Measurements from ENCODE around the gene TRMT2B.
"Not testable (repeated sequence)": the region's sequence is repeated elsewhere in the genome, so short reads cannot be mapped to it uniquely, and the experiment has no call there.

Gene TRMT2B

DNA sequence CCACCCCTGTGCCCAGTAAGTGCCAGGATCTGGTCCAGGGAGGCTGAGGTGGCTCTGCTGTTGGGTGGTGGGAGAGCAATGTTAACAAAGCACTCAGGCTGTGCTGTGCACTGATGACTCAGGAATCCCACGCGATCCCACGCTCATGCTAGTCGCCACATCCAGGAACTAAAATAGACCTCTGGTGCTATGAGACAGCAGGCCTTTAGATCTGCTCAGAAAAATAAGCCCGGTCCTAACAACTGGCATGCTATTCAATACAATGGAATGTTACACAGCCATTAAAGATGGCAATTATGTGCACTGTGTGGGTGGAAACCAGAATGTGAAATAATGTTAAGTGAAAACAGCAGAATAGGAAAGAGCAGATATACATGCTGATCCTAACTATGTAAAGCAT is 56.4 kb downstream of the TRMT2B start:
- peak; percentile 50 for DNase-seq

- peak; percentile 3 for DNase-seq
These were observed 57.3 kb downstream of the TRMT2B start for GRCh38 chrX:100994352-100995281.

DNA sequence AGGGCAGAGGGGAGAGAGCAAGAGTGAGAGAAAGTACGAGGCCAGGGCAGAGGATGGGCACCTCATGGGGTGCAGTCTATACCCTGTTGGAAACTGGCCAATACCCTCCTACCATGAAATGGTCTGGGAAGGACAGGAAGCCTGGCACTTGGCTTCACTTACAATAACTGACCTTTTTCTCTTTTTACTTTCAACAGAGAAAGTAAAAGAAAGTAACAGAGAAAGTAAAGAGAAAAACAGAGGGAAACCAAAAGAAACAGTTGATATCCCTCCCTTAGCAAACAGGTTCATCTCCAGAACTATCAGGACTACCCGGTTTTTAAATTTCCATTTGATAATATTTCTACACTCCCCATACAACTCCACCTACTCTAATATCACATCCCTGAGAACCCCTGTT is 61.8 kb downstream of the TRMT2B start:
- DNase-seq = no peak

GRCh38 chrX:100984818-100985217 is 67.1 kb downstream of the TRMT2B start:
- DNase-seq = no peak

GRCh38 chrX:100981498-100981845 is 70.4 kb downstream of the TRMT2B start:
- not testable (repeated sequence) for DNase-seq

- no peak for DNase-seq
These were observed 71.1 kb downstream of the TRMT2B start for GRCh38 chrX:100980608-100981497.

- no peak for DNase-seq
These were observed 71.9 kb downstream of the TRMT2B start for GRCh38 chrX:100979881-100980607.

- DNase-seq = no peak
These were observed 75.7 kb downstream of the TRMT2B start for GRCh38 chrX:100976211-100976610.

DNA sequence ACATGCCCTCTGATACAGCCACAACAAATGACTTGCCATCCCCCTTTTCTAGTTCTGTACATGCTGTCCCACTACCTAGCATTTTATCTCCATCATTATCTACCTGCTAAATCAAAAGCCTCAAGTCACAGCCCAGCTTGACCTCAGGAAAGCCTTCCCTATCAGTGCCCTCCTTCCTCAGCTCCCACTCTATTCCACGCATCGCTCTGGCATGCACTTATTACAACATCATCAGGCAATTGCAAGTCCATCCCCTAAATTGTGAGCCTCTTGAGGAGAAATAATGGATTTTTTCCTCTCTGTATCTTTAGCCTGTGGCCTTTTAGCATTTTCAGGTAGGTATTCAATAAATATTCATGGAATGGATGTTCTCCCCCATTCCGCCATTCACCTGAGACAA is 76.7 kb downstream of the TRMT2B start:
- DNase-seq = no peak

DNA sequence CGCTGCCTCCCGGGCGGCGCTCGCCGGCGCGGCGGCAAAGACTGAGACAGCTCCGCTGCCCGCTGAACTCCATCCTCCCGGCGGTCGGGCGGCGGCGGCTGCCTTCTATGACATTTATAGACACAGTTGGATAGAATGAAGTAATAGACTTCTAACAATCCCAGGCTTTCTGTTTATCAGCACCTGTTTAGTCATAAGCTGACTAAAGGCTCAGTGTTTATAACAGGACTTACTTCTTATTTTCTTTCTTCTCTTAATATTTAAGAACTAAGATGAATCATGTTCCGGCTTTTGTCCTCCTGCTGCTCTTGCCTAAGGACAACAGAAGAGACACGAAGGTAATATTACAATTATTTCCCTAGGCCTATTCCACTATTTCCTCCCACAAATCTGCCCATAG is 78.5 kb downstream of the TRMT2B start:
- DNase-seq = no peak

DNA sequence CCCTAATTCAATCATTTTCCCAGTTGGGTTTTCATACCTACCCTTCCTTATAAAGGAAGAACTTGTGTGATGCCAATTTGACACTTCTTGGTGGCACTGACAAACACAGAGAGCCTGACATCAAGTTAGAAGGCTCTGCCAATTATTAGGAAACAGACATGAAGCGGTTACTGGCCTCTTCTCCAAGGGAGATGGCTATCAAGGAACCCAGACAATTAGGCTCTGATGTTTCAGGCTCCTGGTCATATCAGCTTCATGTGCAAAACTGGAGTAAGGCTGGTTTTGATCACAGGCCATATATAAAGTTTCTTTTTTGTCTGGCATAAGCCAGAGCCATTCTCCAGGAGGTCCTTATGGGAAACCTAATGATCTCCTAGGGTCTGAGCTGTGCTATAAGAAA is 82.0 kb downstream of the TRMT2B start:
- DNase-seq = no peak

DNA sequence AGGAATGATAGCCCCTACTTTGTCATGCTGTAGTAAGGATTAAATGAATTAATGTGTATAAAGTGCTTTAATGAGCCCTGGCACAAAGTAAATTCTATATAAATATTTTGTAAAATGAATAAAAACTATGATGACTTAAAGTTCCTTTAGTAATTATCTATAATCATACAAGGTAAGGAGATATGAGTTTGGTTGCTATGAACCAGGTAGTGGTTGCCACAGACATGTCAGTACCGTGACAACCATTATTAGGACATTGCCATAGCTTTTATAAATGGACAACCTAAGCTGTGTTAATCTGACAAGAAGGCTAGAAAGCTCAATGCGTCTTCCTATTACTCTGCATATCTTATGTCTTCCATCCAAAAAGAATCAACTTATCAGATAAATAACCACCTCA is 82.5 kb downstream of the TRMT2B start, which contains the start of gene ARL13A:
TSS of gene ARL13A (plus strand) at position 301 of the 400 bp plus-strand sequence. CDS start 3,982 bp downstream, outside the sequence.
- no peak for DNase-seq

GRCh38 chrX:100964362-100964761 is 87.5 kb downstream of the TRMT2B start:
- no peak for DNase-seq

DNA sequence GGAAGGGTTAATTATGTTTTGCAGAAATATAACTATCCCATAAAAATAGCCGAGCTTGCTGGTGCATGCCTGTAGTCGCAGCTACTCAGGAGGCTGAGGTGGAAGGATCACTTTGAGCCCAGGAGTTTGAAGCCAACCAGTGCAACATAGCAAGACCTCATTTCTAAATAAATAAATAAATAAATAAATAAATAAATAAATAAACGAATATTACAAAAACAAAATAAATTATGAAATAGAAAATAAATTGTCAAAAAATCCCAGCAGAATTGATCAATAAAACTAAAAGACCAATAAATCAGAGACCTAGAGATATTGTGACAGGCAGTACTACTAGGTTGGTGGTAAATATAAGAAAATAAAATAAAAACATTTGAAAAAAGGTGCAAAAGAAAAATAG is 89.1 kb downstream of the TRMT2B start:
- no peak for DNase-seq

All from stimulated activated CD4-positive, alpha-beta T cell treated with anti-CD3 and anti-CD28 coated beads, Interleukin-15, amount 100 ng/mL, for 24 hours (primary cell).